Activated CD8-positive, alpha-beta T cell treated with anti-CD3 and anti-CD28 coated beads for 36 hours (primary cell): ENCODE measurements around the gene BTN3A1. TPM values are rescaled to one million over a fixed set of nuclear protein-coding genes. Genes with fewer than 3 reads are reported as not detected.
A peak's percentile ranks its signal among the peaks of the same experiment; 100 is the strongest.

Source experiments
- ATAC-seq: fragments of 200-7000 bp; cut with Tn5 transposase; one replicate; pipeline ENCODE4 v1.10.0; 2021; ENCODE audit warnings: mild to moderate bottlenecking, moderate library complexity
- CTCF ChIA-PET: fragments of 350-600 bp; sonication (Branson Sonifier 250); formaldehyde crosslinking; loops from one replicate; lab custom pipeline; 2021; ENCODE audit warnings: antibody characterized with exemption; lab: Charles Lee
- POLR2A ChIA-PET: fragments of 350-600 bp; sonication (Branson Sonifier 250); formaldehyde crosslinking; loops from one replicate; lab custom pipeline; 2021; ENCODE audit warnings: antibody characterized with exemption; lab: Charles Lee
- DNase-seq: peaks from one replicate; pipeline ENCODE4 v3.0.0-alpha.2; 2020
- H3K27ac Mint-ChIP-seq: one replicate; pipeline ENCODE4 v1.8.0; 2021; ENCODE audit warnings: mild to moderate bottlenecking, mixed read lengths
- H3K27me3 Mint-ChIP-seq: one replicate; pipeline ENCODE4 v1.8.0; 2021; ENCODE audit warnings: mixed read lengths
- H3K36me3 Mint-ChIP-seq: one replicate; pipeline ENCODE4 v1.8.0; 2021; ENCODE audit warnings: low read depth, mixed read lengths
- H3K4me1 Mint-ChIP-seq: one replicate; pipeline ENCODE4 v1.8.0; 2021; ENCODE audit warnings: low read depth, mixed read lengths
- H3K4me3 Mint-ChIP-seq: one replicate; pipeline ENCODE4 v1.8.0; 2021; ENCODE audit warnings: mild to moderate bottlenecking, moderate library complexity, mixed read lengths
- H3K9me3 Mint-ChIP-seq: one replicate; pipeline ENCODE4 v1.8.0; 2021; ENCODE audit warnings: mixed read lengths
- CTCF ChIP-seq: fragments of 200-600 bp; IDR thresholded peaks from one replicate; pipeline ENCODE4 v1.8.0; 2022; ENCODE audit warnings: antibody characterized with exemption, mild to moderate bottlenecking
- intact Hi-C: fragments of 100-400 bp; cut with micrococcal nuclease; formaldehyde crosslinking; loops from one replicate; pipeline ENCODE4 v1.10.0; 2022
- total RNA-seq, 2 experiments: library from RNA; stranded (reverse); gene quantifications; one replicate each; pipeline ENCODE4 v1.2.3, GENCODE V29; 2021

Gene BTN3A1
- total RNA-seq, 2 experiments from 2014 or later = 32.7 to 34.0 TPM

DNA sequence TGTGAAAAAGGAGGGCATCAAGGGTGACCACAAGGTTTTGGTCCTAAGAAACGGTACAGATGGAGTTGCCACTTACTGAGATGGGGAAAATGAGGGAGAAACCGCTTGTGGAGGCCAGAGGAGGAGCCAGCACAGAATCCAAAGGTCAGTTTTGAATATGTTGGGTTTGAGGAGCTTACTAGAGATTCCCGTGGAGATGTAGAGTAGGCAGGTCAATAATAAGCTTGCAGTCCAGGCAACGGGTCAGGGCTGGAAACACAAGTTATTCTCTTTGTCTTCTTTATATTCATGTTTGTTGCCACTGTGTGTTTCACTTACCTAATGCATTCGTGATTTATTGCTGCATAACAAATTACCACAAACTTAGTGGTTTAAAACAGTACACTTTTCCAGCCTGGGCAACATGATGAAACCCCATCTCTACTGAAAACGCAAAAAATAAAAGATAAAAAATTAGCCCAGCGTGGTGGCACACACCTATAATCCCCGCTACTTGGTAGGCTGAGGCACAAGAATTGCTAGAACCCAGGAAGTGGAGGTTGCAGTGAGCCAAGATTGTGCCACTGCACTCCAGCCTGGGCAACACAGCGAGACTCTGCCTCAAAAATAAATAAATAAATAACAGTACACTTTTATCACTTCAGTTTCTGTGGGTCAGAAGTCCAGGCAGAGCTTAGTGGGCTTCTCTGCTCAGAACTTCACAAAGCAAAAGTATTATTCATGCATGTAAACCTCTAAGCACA lies 39.8 kb upstream of the BTN3A1 start:
- POLR2A ChIA-PET = interaction anchor here (1.2 kb wide), 1 partner anchor 10 kb away, joined by 3 read pairs; no protein-coding TSS in a partner anchor

DNA sequence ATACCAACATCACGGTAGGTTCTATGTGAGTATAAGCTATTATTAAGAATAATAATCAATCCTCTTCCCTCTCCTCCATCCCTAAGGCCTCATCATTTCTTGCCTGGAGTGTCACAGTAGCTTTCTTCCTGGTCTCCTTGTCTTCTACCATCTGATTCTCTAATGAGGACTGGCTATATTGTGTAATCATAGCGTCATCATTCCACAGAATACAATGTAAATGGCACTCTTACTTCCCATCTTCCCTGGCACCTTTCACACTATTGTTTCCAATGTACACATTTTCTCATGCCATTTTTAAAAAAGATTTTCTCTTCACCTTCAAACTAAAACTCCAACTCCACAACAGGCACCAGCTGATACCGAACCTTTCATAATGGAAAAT lies 39.2 kb upstream of the BTN3A1 start:
- ChIA-PET POLR2A (interaction anchor here (0.7 kb wide), 1 partner anchor 169 kb away, joined by 3 read pairs; no protein-coding TSS in a partner anchor), CTCF (interaction anchor here (1.1 to 1.5 kb wide), 4 partner anchors 21 to 233 kb away, joined by 3 to 7 read pairs (median 5); a partner anchor contains a TSS)
- peak overlapping the region; percentile 81 for H3K27ac Mint-ChIP-seq
- DNase-seq = no peak
- peaks cover 3% of the 10 kb centered on the region for H3K36me3 Mint-ChIP-seq
- no peaks in the 10 kb centered on the region for H3K27me3 Mint-ChIP-seq
- no peak overlapping the region for H3K4me3 Mint-ChIP-seq
- no peak for TF ChIP-seq CTCF
- ATAC-seq = no peak
- intact Hi-C loops = no loop called here
- peaks cover 50% of the 10 kb centered on the region for H3K4me1 Mint-ChIP-seq
- no peaks in the 10 kb centered on the region for H3K9me3 Mint-ChIP-seq

More for the DNA sequence above, 39.8 kb upstream of the BTN3A1 start:
- DNase-seq (no peak), ATAC-seq (no peak)
- Mint-ChIP-seq H3K36me3 (peaks cover 1% of the 10 kb centered on the region), H3K9me3 (no peaks in the 10 kb centered on the region), H3K27ac (peak overlapping the region; percentile 89), H3K27me3 (no peaks in the 10 kb centered on the region), H3K4me1 (peaks cover 46% of the 10 kb centered on the region), H3K4me3 (no peak overlapping the region)
- CTCF ChIA-PET = interaction anchor here (0.6 to 1.5 kb wide), 5 partner anchors 21 to 233 kb away, joined by 3 to 7 read pairs (median 4); a partner anchor contains a TSS
- TF ChIP-seq CTCF = no peak
- intact Hi-C loops = no loop called here

GRCh38 chr6:26363882-26364701 lies 38.0 kb upstream of the BTN3A1 start:
- no peak for TF ChIP-seq CTCF
- CTCF ChIA-PET = interaction anchor here (0.9 to 1.3 kb wide), 4 partner anchors 19 to 81 kb away, joined by 3 read pairs; no protein-coding TSS in a partner anchor
- Mint-ChIP-seq H3K27me3 (no peaks in the 10 kb centered on the region), H3K4me1 (peaks cover 57% of the 10 kb centered on the region), H3K4me3 (no peak overlapping the region), H3K9me3 (no peaks in the 10 kb centered on the region), H3K36me3 (peaks cover 12% of the 10 kb centered on the region), H3K27ac (no peak overlapping the region)
- peak; percentile 24 for DNase-seq
- POLR2A ChIA-PET = interaction anchor here (1.0 to 1.3 kb wide), 5 partner anchors 9 to 114 kb away, joined by 3 read pairs; a partner anchor contains a TSS
- intact Hi-C loops = no loop called here
- no peak for ATAC-seq

GRCh38 chr6:26365633-26365995 lies 36.5 kb upstream of the BTN3A1 start:
- Mint-ChIP-seq H3K27ac (no peak overlapping the region), H3K9me3 (no peaks in the 10 kb centered on the region), H3K4me1 (peaks cover 65% of the 10 kb centered on the region), H3K4me3 (no peak overlapping the region), H3K36me3 (peaks cover 24% of the 10 kb centered on the region), H3K27me3 (no peaks in the 10 kb centered on the region)
- POLR2A ChIA-PET = no interaction called here
- ATAC-seq = no peak
- DNase-seq = no peak
- CTCF ChIA-PET = interaction anchor here (0.9 kb wide), 1 partner anchor 29 kb away, joined by 3 read pairs; no protein-coding TSS in a partner anchor
- intact Hi-C loops = no loop called here
- TF ChIP-seq CTCF = no peak
